ENCODE measurements around the gene CA10.

CA10 gene

GRCh38 chr17:51685287-51685909 is 473.1 kb downstream of the CA10 start:
- Histone ChIP-seq H3K36me3 (ENCODE audit: insufficient read depth, low read length) (no peaks in the 10 kb centered on the region), H3K9ac (ENCODE audit: low read depth, low read length, poor library complexity, severe bottlenecking) (no peak overlapping the region), H3K27me3 (ENCODE audit: insufficient read depth, low read length, poor library complexity, severe bottlenecking) (no peaks in the 10 kb centered on the region), H3K4me3 (ENCODE audit: low read length, poor library complexity, severe bottlenecking) (no peak overlapping the region), H3K79me2 (ENCODE audit: insufficient read depth, low read length) (no peaks in the 10 kb centered on the region), H3K9me3 (ENCODE audit: insufficient read depth, low read depth, low read length) (no peaks in the 10 kb centered on the region), H2AFZ (ENCODE audit: low read length) (no peak overlapping the region), H3K9me2 (replicated peaks; ENCODE audit: low read depth, low read length) (no peaks in the 10 kb centered on the region), H3K4me1 (ENCODE audit: insufficient read depth, low read length, poor library complexity, severe bottlenecking) (no peaks in the 10 kb centered on the region), H3K4me2 (ENCODE audit: low read depth, low read length, poor library complexity, severe bottlenecking) (no peak overlapping the region), H3F3A (ENCODE audit: low read depth) (no peaks in the 10 kb centered on the region), H4K20me1 (ENCODE audit: insufficient read depth, low read length, poor library complexity, severe bottlenecking) (no peaks in the 10 kb centered on the region)
- no peak for TF ChIP-seq EZH2phosphoT487 (IDR thresholded peaks at IDR 0.05; ENCODE audit: borderline replicate concordance)
- TF ChIP-seq, protein P1, sequence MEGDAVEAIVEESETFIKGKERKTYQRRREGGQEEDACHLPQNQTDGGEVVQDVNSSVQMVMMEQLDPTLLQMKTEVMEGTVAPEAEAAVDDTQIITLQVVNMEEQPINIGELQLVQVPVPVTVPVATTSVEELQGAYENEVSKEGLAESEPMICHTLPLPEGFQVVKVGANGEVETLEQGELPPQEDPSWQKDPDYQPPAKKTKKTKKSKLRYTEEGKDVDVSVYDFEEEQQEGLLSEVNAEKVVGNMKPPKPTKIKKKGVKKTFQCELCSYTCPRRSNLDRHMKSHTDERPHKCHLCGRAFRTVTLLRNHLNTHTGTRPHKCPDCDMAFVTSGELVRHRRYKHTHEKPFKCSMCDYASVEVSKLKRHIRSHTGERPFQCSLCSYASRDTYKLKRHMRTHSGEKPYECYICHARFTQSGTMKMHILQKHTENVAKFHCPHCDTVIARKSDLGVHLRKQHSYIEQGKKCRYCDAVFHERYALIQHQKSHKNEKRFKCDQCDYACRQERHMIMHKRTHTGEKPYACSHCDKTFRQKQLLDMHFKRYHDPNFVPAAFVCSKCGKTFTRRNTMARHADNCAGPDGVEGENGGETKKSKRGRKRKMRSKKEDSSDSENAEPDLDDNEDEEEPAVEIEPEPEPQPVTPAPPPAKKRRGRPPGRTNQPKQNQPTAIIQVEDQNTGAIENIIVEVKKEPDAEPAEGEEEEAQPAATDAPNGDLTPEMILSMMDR (conservative IDR thresholded peaks at IDR 0.05; ENCODE audit: low read length): no peak

DNA sequence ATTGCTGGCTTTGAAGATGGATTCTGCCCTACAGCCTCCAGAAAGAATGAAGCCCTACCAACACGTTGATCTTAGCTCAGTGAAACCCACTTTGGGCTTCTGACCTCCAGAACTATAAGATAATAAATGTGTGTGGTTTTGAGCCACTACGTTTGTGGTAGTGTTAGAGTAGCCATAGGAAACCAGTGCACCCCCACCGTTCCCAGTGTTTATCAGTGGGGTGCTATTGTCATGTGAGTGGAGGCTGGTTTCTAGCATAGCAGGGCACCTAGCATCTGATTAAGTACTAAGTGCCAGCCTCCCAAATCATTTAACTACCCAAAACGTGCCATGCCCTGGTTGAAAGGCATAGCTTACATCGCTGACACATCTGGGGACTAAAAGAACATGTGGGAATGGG is 474.3 kb downstream of the CA10 start:
- H2AFZ ChIP-seq (ENCODE audit: low read length): no peak overlapping the region
- no peaks in the 10 kb centered on the region for H3F3A ChIP-seq (ENCODE audit: low read depth)
- H3K79me2 ChIP-seq (ENCODE audit: insufficient read depth, low read length): no peaks in the 10 kb centered on the region
- no peaks in the 10 kb centered on the region for H3K27me3 ChIP-seq (ENCODE audit: insufficient read depth, low read length, poor library complexity, severe bottlenecking)
- H4K20me1 ChIP-seq (ENCODE audit: insufficient read depth, low read length, poor library complexity, severe bottlenecking): no peaks in the 10 kb centered on the region
- H3K9me2 ChIP-seq (replicated peaks; ENCODE audit: low read depth, low read length): no peaks in the 10 kb centered on the region
- no peak overlapping the region for H3K4me2 ChIP-seq (ENCODE audit: low read depth, low read length, poor library complexity, severe bottlenecking)
- TF ChIP-seq EZH2phosphoT487 (IDR thresholded peaks at IDR 0.05; ENCODE audit: borderline replicate concordance): no peak
- TF ChIP-seq, protein P1 (conservative IDR thresholded peaks at IDR 0.05; ENCODE audit: low read length): no peak
- no peaks in the 10 kb centered on the region for H3K4me1 ChIP-seq (ENCODE audit: insufficient read depth, low read length, poor library complexity, severe bottlenecking)
- no peak overlapping the region for H3K9ac ChIP-seq (ENCODE audit: low read depth, low read length, poor library complexity, severe bottlenecking)
- no peaks in the 10 kb centered on the region for H3K9me3 ChIP-seq (ENCODE audit: insufficient read depth, low read depth, low read length)
- no peak overlapping the region for H3K4me3 ChIP-seq (ENCODE audit: low read length, poor library complexity, severe bottlenecking)
- no peaks in the 10 kb centered on the region for H3K36me3 ChIP-seq (ENCODE audit: insufficient read depth, low read length)

GRCh38 chr17:51683291-51683690 is 475.2 kb downstream of the CA10 start:
- Histone ChIP-seq H3K36me3 (ENCODE audit: insufficient read depth, low read length) (no peaks in the 10 kb centered on the region), H2AFZ (ENCODE audit: low read length) (no peak overlapping the region), H3K4me1 (ENCODE audit: insufficient read depth, low read length, poor library complexity, severe bottlenecking) (no peaks in the 10 kb centered on the region), H3K9ac (ENCODE audit: low read depth, low read length, poor library complexity, severe bottlenecking) (no peak overlapping the region), H3K9me3 (ENCODE audit: insufficient read depth, low read depth, low read length) (no peaks in the 10 kb centered on the region), H3K4me3 (ENCODE audit: low read length, poor library complexity, severe bottlenecking) (no peak overlapping the region), H3F3A (ENCODE audit: low read depth) (no peaks in the 10 kb centered on the region), H3K79me2 (ENCODE audit: insufficient read depth, low read length) (no peaks in the 10 kb centered on the region), H3K9me2 (replicated peaks; ENCODE audit: low read depth, low read length) (no peaks in the 10 kb centered on the region), H3K27me3 (ENCODE audit: insufficient read depth, low read length, poor library complexity, severe bottlenecking) (no peaks in the 10 kb centered on the region), H3K4me2 (ENCODE audit: low read depth, low read length, poor library complexity, severe bottlenecking) (no peak overlapping the region), H4K20me1 (ENCODE audit: insufficient read depth, low read length, poor library complexity, severe bottlenecking) (no peaks in the 10 kb centered on the region)
- TF ChIP-seq, protein P1 (conservative IDR thresholded peaks at IDR 0.05; ENCODE audit: low read length): no peak
- TF ChIP-seq EZH2phosphoT487 (IDR thresholded peaks at IDR 0.05; ENCODE audit: borderline replicate concordance): no peak
